Thyroid gland (tissue), 4 donors: ENCODE data around the gene PADI4.

ENCODE experiments used
- CTCF ChIP-seq, 6 experiments: fragments of 200-600 bp in 3 of 6; fragments of 450-650 bp in 3 of 6; sonication (generic) in 3 of 6; IDR thresholded peaks; one replicate each; pipeline ENCODE4 v1.5.1; 2016 to 2019; ENCODE audit warnings: antibody characterized with exemption in 6 of 6, mild to moderate bottlenecking in 2 of 6, inconsistent platforms in 1 of 6, moderate library complexity in 1 of 6
- POLR2A ChIP-seq, 2 donors: fragments of 450-650 bp; IDR thresholded peaks; one replicate each; pipeline ENCODE4 v1.6.1; 2017; ENCODE audit warnings: antibody characterized with exemption in 2 of 2, mild to moderate bottlenecking in 2 of 2, moderate library complexity in 1 of 2

- TF ChIP-seq CTCF (IDR thresholded peaks at IDR 0.05): no peak
- TF ChIP-seq POLR2A (IDR thresholded peaks at IDR 0.05): no peak
These were observed 3.2 kb upstream of the PADI4 start for GRCh38 chr1:17304826-17305175.
